Activated naive CD8-positive, alpha-beta T cell treated with anti-CD3 and anti-CD28 coated beads for 36 hours (primary cell): ENCODE data around the gene TMEM107. TPM values are rescaled to one million over a fixed set of nuclear protein-coding genes. Genes with fewer than 3 reads are reported as not detected.
A peak's percentile ranks its signal among the peaks of the same experiment; 100 is the strongest.

Experiments
- DNase-seq: peaks from one replicate; pipeline ENCODE4 v3.0.0; 2021
- H3K27ac Mint-ChIP-seq: one replicate; pipeline ENCODE4 v1.8.0; 2022; ENCODE audit warnings: mild to moderate bottlenecking, moderate library complexity, mixed read lengths
- H3K27me3 Mint-ChIP-seq: one replicate; pipeline ENCODE4 v1.8.0; 2022; ENCODE audit warnings: mild to moderate bottlenecking, mixed read lengths
- H3K36me3 Mint-ChIP-seq: one replicate; pipeline ENCODE4 v1.8.0; 2021; ENCODE audit warnings: mild to moderate bottlenecking, mixed read lengths
- H3K4me1 Mint-ChIP-seq: one replicate; pipeline ENCODE4 v1.8.0; 2021; ENCODE audit warnings: mixed read lengths
- H3K4me3 Mint-ChIP-seq: one replicate; pipeline ENCODE4 v1.8.0; 2022; ENCODE audit warnings: mild to moderate bottlenecking, moderate library complexity, mixed read lengths
- H3K9me3 Mint-ChIP-seq: one replicate; pipeline ENCODE4 v1.8.0; 2022; ENCODE audit warnings: mixed read lengths
- total RNA-seq, 2 experiments: library from RNA; stranded (reverse); gene quantifications; one replicate each; pipeline ENCODE4 v1.2.3, GENCODE V29; 2021

The TMEM107 gene
- total RNA-seq, 2 experiments from 2014 or later: 26.0 to 26.3 TPM

GRCh38 chr17:8124350-8125153 is 51.6 kb downstream of the TMEM107 start:
- H3K27me3 Mint-ChIP-seq: peaks cover 58% of the 10 kb centered on the region
- H3K4me1 Mint-ChIP-seq: peaks cover 56% of the 10 kb centered on the region
- peaks cover 10% of the 10 kb centered on the region for H3K36me3 Mint-ChIP-seq
- H3K27ac Mint-ChIP-seq: peak overlapping the region; percentile 69
- peak overlapping the region; percentile 85 for H3K4me3 Mint-ChIP-seq
- H3K9me3 Mint-ChIP-seq: peaks cover 5% of the 10 kb centered on the region
- no peak for DNase-seq

GRCh38 chr17:8123695-8124349 is 52.4 kb downstream of the TMEM107 start, which contains the start of gene HES7:
Gene HES7, minus strand, starts transcription at chr17:8124106. Its CDS starts 22 bp downstream, at chr17:8124084.
- Mint-ChIP-seq H3K4me1 (peaks cover 61% of the 10 kb centered on the region), H3K27ac (peak within 1 kb of the TSS; percentile 69), H3K4me3 (peak within 1 kb of the TSS; percentile 85), H3K36me3 (peaks cover 12% of the 10 kb centered on the region), H3K27me3 (peaks cover 63% of the 10 kb centered on the region), H3K9me3 (peaks cover 7% of the 10 kb centered on the region)
- no peak for DNase-seq

- peak overlapping the region; percentile 85 for H3K4me3 Mint-ChIP-seq
- peaks cover 13% of the 10 kb centered on the region for H3K36me3 Mint-ChIP-seq
- peaks cover 68% of the 10 kb centered on the region for H3K27me3 Mint-ChIP-seq
- H3K9me3 Mint-ChIP-seq: peaks cover 7% of the 10 kb centered on the region
- peaks cover 67% of the 10 kb centered on the region for H3K4me1 Mint-ChIP-seq
- DNase-seq: peak; percentile 63
- H3K27ac Mint-ChIP-seq: peak overlapping the region; percentile 20
These were observed 53.1 kb downstream of the TMEM107 start for GRCh38 chr17:8122924-8123694.

Other genes starting within 250 kb of the TMEM107 start
- 1 to 10 TPM; 7.5 to 8.4 TPM for gene KCNAB3, start 246.5 kb downstream of the TMEM107 start, total RNA-seq
- gene TRAPPC1, start 244.4 kb downstream of the TMEM107 start, total RNA-seq: 100 to 1,000 TPM; 131 to 143 TPM
- 10 to 100 TPM; 45.3 to 45.7 TPM for gene CNTROB, start 244.2 kb downstream of the TMEM107 start, total RNA-seq
- not detected for gene GUCY2D, start 173.8 kb downstream of the TMEM107 start, total RNA-seq
- under 1 TPM in 1 of 2 experiments, not detected in 1; 0.08 TPM for gene ALOX15B, start 137.3 kb downstream of the TMEM107 start, total RNA-seq
- 1 to 10 TPM; 3.7 to 4.1 TPM for gene ALOX12B, start 88.7 kb downstream of the TMEM107 start, total RNA-seq
- under 1 TPM in 1 of 2 experiments, not detected in 1; 0.10 TPM for gene ALOXE3, start 57.9 kb downstream of the TMEM107 start, total RNA-seq
- gene HES7, start 52.3 kb downstream of the TMEM107 start, total RNA-seq: 1 to 10 TPM; 1.9 to 2.0 TPM
- gene PER1, start 24.0 kb downstream of the TMEM107 start, total RNA-seq: 10 to 100 TPM; 55.7 to 56.1 TPM
- gene VAMP2, start 13.4 kb downstream of the TMEM107 start, total RNA-seq: 10 to 100 TPM; 27.7 to 28.4 TPM
- 1 to 10 TPM; 5.1 to 5.2 TPM for gene BORCS6, start 13.8 kb upstream of the TMEM107 start, total RNA-seq
- 100 to 1,000 TPM; 177 to 181 TPM for gene AURKB, start 34.2 kb upstream of the TMEM107 start, total RNA-seq
- gene CTC1, start 71.7 kb upstream of the TMEM107 start, total RNA-seq: 10 to 100 TPM; 45.4 to 45.7 TPM
- 100 to 1,000 TPM; 187 to 192 TPM for gene PFAS, start 72.9 kb upstream of the TMEM107 start, total RNA-seq
- gene RANGRF, start 112.3 kb upstream of the TMEM107 start, total RNA-seq: 10 to 100 TPM; 55.1 to 55.3 TPM
- 1 to 10 TPM; 1.4 to 2.1 TPM for gene SLC25A35, start 119.0 kb upstream of the TMEM107 start, total RNA-seq
- not detected for gene ARHGEF15, start 133.9 kb upstream of the TMEM107 start, total RNA-seq
- gene ODF4, start 163.5 kb upstream of the TMEM107 start, total RNA-seq: not detected
- gene RPL26, start 206.8 kb upstream of the TMEM107 start, total RNA-seq: 1,000 to 10,000 TPM; 2,835 to 2,863 TPM
- under 1 TPM; 0.14 to 0.22 TPM for gene RNF222, start 221.4 kb upstream of the TMEM107 start, total RNA-seq